Astrocyte of the cerebellum (primary cell): Measurements from ENCODE around the gene CCDC9B.

ENCODE experiments used
- DNase-seq: peaks from one replicate; pipeline ENCODE4 v3.0.0-alpha.2; 2011; ENCODE audit warnings: low read depth
- H3K4me3 ChIP-seq: 2 replicates; pipeline ENCODE4 v1.5.1; 2011; ENCODE audit warnings: mild to moderate bottlenecking, low read depth, low read length, moderate library complexity
- in situ Hi-C: cut with HindIII; loops from 2 replicates; pipeline ENCODE4 v1.10.0; 2017; ENCODE audit warnings: low sequenced_read_pairs
- TF ChIP-seq, protein P1 (sequence below): IDR thresholded peaks from 2 replicates; pipeline ENCODE4 v1.5.1; 2012; ENCODE audit warnings: low read length, low read depth, moderate library complexity, mild to moderate bottlenecking; ENCODE audit errors: missing control alignments

Gene CCDC9B

DNA sequence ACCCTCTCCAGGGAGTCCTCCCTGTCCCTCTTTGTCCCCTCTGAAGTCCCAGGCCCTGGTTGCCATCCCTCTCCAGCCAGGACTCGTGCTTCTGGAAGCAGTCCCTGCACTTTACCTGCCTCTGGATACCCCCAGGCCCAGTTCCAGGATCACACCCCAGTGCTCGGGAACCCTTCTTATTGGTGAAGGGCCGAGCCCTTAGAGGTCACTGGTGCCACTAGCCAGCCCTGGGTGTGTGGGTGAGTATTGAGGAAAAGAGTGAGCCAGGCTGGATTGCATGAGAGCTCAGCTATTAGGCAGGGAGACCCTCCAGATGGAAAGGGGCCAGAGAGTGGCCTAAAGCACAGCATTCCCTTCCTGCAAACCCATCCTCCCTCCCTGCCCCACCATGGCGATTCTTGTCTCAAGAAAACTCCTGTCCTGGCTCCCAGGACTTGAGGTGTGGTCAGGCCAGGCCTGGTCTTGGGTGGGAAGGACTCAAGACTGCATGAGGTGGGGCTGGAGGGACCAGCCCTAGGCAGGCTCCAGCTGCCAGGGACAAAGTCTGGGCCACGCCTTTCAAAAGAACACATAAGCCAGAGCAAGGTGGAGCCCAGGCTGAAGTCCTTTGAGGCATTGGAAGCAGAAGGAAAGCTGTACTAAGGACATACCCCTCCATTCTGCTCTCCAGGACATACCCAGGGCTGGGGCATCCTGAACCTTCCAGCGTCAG lies 5.3 kb upstream of the CCDC9B start:
- no peak overlapping the region for H3K4me3 ChIP-seq
- DNase-seq = no peak
- TF ChIP-seq, protein P1, sequence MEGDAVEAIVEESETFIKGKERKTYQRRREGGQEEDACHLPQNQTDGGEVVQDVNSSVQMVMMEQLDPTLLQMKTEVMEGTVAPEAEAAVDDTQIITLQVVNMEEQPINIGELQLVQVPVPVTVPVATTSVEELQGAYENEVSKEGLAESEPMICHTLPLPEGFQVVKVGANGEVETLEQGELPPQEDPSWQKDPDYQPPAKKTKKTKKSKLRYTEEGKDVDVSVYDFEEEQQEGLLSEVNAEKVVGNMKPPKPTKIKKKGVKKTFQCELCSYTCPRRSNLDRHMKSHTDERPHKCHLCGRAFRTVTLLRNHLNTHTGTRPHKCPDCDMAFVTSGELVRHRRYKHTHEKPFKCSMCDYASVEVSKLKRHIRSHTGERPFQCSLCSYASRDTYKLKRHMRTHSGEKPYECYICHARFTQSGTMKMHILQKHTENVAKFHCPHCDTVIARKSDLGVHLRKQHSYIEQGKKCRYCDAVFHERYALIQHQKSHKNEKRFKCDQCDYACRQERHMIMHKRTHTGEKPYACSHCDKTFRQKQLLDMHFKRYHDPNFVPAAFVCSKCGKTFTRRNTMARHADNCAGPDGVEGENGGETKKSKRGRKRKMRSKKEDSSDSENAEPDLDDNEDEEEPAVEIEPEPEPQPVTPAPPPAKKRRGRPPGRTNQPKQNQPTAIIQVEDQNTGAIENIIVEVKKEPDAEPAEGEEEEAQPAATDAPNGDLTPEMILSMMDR = no peak
- in situ Hi-C loops = no loop called here

DNA sequence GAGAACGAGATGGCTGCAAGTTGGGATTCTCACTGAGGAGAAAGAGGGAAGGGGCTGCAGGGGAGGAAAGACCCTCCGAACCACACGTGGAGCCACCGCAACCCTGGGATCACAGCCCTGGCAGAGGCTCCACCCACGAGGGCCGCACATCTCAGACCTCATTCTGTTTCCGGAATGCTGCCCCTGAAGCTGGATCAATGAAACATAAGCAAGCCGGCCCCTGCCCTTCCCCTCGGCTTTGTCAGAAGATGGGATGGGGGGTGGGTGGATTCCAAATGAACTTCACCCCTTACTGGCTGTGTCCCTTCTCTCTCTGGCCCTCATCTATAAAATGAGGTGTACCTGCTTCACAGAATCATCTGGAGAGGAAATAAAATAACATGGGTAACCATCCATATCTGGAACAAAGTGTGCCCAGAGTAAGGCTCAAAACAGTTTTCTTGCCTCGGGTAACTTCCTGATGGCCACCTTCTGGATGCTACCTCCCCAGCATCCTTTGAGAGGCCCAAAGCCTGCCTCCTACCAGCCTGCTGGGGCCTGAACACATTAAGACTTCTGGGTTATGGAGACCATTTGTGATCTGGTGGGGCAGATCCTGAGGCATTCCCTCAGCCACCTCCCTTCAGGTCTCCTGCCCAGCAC lies 4.6 kb upstream of the CCDC9B start:
- in situ Hi-C loops = no loop called here
- TF ChIP-seq, protein P1 = no peak
- no peak overlapping the region for H3K4me3 ChIP-seq
- no peak for DNase-seq

DNA sequence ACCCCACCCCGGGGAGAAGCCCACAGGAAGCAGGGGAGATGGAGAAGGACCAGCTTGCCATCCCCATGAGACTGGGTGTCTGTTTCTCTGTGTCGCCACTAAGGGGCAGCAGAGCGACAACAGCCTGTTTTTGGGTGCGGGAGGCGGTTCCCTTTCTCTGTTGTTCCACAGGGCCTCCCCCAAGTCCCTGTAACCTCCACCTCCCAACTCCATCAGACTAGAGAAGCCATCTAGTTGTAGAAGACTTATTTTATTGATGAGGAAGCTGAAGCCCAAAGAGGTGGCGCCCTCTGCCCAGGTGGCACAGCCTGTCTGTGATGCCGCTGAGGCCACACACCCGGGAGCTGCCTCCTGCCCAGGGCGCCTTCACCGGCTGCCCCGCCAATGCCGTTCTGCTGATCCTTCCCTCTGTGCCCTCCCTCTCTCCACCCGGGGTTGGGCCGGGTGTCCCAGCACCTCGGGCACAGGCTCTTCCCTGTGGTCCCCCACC lies 3.9 kb upstream of the CCDC9B start:
- H3K4me3 ChIP-seq = no peak overlapping the region
- no peak for DNase-seq
- in situ Hi-C loops = no loop called here
- TF ChIP-seq, protein P1 = peak; percentile 80

DNA sequence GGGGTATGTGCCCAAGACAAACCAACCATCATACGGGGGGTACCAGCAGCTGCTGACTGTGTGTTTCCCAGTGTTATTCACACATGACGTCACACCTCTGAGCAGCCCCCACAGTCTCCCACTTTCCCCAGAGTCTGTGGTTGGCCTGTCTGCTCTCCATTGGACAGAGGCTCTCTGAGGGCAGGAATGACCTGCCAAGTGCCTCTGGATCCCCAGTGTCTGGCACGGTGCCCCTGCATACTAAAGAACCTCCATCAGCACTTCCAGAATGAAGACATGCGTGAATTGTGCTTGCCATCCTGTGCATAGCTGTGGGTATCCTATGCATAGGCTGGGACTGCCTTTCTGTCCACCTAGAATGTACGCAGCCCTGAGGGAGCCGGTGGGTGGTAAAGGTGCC lies 3.5 kb upstream of the CCDC9B start:
- in situ Hi-C loops = no loop called here
- no peak overlapping the region for H3K4me3 ChIP-seq
- TF ChIP-seq, protein P1 = no peak
- no peak for DNase-seq

DNA sequence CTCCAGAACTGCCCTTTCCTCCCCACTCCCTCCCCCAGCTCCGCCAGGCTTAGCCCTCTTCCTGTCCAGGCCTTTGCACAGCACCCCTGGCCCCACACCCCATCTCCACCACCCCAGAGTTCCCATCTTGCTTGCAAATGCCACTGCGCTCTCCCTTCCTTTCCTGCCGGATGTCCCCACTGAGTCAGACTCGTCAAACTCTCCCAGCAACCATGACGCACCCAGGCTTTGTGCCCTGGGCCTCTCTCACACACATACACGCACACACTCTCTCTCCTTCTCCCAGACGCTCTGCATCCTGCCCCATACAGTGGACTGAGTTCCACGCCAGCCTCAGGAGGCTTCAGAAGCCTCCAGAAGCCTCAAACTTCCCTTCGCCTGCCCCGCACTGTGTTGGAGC lies 2.8 kb upstream of the CCDC9B start:
- H3K4me3 ChIP-seq = no peak overlapping the region
- DNase-seq = no peak
- TF ChIP-seq, protein P1 = no peak
- in situ Hi-C loops = no loop called here

DNA sequence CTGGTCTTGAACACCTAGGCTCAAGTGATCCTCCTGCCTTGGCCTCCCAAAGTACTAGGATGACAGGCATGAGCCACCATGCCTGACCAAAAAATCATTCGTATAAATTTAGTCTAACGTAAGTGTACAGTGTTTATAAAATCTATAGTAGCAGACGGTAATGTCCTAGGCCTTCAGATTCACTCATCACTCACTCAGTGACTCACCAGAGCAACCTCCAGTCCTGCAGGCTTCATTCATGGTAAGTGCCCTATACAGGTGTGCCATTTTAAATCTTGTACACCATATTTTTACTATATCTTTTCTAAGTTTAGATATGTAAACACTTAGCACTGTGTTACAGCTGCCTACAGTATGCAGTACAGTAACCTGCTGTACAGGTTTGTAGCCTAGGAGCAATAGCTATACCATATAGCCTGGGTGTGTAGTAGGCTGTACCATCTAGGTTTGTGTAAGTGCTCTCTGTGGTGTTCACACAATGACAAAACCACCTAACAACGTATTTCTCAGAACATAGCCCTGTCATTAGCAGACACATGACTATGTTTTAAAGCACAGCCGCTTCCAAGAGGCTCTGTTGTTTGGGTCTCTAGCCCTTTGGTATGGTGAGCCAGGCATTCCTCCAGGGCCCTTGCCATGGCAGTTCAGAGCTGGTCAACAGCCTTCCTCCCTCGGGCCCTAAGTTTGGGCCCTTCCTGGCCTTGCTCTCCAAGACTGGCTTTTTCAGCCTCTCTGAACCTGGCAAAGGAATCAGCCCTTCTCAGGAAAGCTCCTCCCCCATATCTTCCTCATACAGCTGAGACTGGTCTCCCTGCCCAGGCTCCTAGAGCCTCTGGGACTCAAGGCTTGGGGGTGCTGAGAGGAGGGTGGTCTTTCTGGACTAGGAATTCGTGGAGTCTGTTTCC lies 1.9 kb upstream of the CCDC9B start:
- no peak for DNase-seq
- TF ChIP-seq, protein P1 = no peak
- in situ Hi-C loops = no loop called here
- no peak overlapping the region for H3K4me3 ChIP-seq
